SHP77 (cell line): ENCODE results near the gene FGF10.

ENCODE experiments used
- DNase-seq, 2 experiments: peaks; one replicate each; lab custom pipeline; 2025; lab: John Stamatoyannopoulos, UW

FGF10 gene

DNA sequence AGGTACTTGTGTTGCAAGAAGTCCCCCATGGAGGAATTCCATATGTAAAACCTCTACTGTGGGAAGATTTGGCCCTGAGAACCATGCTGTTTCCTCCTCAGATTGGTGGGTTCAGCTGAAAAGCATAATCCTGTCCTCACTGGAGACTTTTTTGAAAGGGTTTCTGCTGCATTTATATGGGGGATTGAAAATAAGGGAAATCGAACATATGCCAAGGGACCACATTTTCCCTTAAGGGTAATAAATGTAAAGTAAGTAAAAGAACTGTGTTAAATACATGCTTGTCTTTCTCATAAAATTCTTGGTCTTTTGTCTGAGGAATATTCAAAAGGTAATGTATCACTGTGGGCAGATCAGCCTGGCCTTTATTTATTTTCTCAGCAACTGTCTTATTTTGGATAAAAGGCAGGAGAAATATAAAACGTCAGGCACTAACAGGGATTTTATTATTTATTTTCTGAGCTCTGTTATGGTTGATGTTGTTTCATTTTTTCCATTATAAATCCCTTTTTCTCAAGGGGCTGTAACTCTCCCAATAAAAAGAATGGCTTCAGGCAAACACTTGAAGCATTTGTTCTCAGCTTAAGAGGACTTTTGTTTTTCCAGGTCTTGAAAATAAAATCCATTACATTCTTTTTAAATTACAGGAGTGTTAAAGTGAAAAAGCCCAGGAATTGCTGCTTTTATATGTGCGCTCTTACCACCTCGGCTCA lies 131.4 kb downstream of the FGF10 start:
- no peak for DNase-seq

GRCh38 chr5:44257221-44257620 lies 132.0 kb downstream of the FGF10 start:
- DNase-seq: no peak
